NCI-H460 (cell line): ENCODE measurements around the gene KIF26B. TPM values are rescaled to one million over a fixed set of nuclear protein-coding genes. Genes with fewer than 3 reads are reported as not detected.

Experiments
- DNase-seq: peaks from one replicate; pipeline ENCODE4 v3.0.0-alpha.2; 2016; ENCODE audit warnings: low read depth; ENCODE audit errors: extremely low read depth
- total RNA-seq: library from RNA; depleted of rRNA; stranded (reverse); fragments of >200 nt; shearing (Covaris generic); gene quantifications from 2 replicates; pipeline ENCODE4 v1.2.3, GENCODE V29; 2014

KIF26B gene
- total RNA-seq, 1 experiment from 2014 or later, result 0.07 TPM

DNA sequence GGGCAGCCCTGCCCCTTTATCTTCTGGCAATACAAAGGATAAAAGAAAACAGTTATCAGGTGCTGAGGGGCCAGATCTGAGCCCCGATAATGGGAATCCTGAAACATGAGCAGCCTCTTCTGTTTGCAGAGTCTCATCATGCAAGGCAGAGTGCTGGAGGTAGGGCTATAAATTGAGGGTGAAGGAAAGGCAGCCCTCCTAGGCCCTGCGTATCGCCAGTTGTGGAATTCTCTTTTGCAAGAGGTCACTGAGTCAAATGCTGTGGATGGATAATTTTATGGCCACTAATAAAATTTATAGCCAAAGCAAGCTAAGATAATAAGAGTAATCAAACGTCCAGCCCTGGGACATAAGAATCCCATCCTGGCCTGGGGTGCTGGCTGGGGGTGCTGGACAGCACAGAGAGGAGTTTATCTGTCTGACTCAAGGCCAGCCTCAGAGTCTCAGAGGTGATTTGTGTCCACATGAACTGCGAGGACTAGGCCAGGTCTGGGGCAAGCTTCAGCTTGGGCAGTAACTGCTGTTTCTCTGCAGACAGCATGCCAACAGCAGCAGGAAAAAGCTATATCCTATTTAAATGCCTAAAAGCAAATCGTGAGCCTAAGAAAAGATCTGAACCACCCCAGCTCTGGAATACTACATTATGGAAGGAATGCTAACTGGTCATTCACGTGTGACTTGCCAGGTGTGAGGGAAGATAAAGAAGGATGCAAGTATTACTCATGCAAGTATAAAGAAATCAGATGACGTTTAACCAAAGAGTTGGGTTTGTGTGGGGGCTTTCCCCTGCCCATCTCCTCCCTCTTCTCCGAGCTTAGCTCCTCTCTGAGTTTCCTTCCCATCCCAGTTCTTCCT lies 254.8 kb downstream of the KIF26B start:
- DNase-seq, result no peak

DNA sequence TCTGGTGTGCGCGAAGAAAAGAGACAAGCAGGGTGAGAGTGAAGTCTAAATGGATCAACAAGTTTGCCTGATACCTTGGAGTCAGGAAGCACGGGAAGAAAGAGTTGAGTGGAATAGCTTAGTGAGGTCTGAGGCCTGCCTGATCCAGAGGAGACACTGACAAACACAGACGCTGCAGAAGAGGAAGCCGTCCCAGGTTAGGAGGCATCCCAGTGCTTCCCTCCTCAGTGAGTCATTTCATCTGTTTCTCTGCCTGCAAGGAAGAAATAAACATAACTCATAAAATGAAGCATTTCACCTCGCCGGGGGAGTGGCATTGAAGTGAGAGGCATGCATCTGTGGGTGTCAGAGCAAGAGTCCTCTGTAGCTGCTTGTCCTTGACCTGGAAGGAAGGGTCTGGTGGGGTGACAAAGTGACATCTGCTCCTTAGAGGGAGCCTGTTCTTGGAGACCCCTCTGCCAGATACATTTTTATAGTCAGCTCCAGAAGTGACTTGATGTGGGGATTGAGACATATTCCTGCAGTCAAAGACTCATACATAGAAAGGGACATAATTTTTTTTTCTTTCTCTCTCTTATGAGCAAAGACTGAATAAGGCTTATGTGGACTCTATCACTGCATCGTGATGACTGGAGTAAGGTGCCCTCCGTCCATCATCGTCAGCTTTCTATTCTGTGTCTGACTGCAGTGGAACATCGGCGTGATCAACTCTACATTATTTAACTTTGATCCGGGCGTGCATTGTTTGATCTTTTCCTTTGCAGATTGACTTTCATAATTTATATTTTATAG lies 256.7 kb downstream of the KIF26B start:
- no peak for DNase-seq

DNA sequence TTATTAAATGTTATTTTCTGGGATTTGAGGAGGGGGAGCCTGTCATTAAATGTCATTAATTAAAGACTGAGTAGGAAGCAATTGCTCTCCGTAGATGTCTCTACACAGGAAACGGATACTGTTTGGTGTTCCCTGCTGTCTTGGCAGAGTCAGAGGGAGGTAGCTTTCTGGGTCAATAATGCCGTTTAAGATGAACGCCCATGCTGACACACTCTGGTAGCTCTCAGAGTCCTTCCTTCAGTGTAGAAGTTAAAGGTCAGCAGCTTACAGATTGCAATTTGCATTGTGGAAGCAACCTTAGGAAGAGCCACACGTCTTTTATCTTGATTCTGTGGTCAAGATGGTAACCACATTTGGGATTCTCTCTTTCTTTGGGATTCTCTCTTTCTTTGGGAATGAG lies 257.5 kb downstream of the KIF26B start:
- no peak for DNase-seq

DNA sequence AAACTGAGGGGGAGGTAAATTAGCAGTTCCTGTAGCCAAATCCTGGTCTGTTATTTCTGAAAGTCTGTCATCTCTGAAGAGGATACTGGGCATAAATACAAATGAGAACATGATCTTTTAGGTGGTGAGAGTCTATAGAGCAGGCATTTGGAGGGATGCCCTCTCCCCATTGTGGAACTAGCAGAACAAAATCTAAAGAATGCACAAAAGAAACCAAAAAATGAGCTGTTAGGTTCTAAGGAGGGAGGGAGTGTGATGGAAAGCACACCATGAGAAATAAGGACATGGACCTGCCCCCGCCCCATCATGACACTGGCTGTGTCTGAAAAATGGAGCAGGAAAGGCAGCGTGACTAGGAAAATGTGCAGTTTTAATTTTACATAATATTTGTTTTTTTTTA lies 262.0 kb downstream of the KIF26B start:
- no peak for DNase-seq

DNA sequence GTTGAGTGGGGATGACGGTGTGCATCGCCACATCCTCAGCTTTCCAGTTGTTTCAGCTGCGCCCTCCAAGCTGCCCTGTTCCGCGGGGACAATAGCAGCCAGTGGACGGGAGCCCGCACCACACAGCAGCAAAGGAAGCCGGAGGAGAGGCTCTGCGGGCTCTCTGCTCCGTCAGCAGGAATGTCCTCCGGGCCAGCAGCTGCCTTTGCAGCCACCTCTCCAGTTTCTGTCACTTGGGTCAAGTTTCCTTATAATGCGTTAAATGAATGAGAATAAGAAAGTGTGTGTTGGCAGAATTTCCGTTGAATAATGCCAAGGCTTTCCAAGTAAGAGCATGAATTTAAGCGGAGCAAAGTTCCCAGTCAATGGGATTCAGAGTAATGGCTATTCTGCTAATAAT lies 263.3 kb downstream of the KIF26B start:
- no peak for DNase-seq

DNA sequence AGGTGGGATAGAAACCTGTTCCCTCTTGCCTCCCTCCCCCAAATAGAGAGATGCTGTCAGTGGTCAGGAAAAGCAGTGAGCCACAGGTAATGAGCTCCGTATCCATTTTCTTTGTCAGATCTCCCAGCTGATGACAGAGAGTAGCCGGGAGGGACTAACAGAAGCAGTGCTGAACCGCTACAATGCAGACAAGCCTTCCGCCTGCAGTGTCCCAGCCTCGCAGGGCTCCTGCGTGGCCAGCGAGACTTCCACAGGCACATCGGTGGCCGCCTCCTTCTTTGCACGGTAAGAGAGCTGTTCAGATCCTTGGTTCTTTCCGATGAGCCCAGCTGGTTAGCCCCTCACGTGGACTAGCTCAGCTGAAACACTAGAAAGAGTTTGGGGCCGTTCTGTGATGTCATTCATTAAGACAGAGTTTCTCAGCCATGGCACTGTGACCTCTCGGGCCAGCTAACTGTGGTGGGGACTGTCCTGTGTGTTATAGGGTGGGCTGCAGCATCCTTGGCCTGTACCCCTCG lies 264.7 kb downstream of the KIF26B start:
- no peak for DNase-seq

DNA sequence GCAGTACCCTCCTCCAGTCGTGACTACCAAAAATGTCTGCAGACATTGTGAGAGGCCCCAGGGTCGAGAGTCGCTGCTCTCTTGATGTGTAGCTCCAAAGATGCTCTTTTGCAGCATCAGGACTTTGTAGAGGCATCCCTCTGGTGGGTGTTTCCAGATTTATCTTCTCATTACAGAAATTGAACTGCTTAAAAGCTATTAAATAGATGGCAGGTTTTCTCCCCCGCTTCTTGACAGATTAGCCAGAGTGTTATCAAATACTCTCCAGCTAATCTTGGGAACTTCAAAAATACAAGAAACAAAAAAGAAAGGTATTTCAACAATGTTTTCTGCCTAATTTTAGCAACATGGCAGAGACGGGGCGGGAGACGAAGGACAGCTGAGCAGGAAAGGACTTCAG lies 265.2 kb downstream of the KIF26B start:
- DNase-seq, result no peak

DNA sequence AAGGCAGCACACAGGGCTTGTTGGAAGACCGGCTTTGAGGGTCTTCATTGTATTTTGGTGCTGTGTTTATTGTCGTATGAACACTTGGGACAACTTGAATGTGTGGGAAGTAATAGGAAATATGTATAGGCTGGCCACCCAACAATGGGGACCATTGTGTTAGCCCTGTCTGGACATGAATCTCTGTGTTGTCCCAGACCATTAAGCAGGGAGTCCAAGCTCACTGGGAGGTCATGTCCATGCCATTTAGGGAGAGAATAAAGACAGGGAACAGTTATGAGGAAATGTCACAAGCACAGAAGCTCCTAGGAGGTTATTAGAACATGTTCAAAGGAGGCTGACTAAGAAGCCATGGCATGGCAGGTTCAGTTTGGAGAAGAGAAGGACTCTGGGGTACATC lies 266.1 kb downstream of the KIF26B start:
- DNase-seq, result no peak

DNA sequence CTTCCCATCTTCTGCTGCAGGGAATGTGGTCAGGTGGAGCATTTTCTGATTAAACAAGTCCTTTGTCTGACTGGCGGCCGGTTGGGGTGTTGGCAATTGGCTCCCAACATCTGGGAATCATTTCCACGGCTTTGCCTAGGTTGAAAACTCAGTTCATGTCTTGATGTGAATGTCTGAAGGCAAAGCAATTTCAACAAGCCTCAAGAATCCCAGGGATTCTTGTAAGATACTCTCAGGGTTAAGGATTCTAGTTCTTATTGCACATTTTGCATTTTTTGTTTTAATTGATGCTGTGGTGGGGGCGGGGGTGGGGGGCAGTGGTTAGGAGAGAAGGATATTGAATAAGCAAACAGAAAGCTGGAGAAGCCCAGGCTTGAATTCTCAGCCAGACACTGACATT lies 273.9 kb downstream of the KIF26B start:
- DNase-seq, result no peak

DNA sequence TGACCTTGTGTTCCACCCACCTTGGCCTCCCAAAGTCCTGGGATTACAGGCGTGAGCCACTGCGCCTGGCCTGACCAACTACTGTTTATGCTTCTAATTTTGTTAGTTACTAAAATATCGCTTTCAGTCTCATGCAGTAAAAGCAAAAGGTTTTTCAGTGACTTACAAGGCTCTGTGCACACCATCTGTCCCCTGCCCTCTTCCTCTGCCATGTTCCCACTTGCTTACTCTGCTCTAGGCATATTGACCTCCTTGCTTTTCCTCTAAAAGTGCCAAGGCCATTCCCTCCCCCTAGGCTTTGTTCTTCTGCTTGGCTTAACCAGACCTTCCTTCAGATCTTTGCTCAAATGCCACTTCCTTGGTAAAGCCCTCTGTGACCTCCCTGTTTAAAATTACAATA lies 276.9 kb downstream of the KIF26B start:
- no peak for DNase-seq

DNA sequence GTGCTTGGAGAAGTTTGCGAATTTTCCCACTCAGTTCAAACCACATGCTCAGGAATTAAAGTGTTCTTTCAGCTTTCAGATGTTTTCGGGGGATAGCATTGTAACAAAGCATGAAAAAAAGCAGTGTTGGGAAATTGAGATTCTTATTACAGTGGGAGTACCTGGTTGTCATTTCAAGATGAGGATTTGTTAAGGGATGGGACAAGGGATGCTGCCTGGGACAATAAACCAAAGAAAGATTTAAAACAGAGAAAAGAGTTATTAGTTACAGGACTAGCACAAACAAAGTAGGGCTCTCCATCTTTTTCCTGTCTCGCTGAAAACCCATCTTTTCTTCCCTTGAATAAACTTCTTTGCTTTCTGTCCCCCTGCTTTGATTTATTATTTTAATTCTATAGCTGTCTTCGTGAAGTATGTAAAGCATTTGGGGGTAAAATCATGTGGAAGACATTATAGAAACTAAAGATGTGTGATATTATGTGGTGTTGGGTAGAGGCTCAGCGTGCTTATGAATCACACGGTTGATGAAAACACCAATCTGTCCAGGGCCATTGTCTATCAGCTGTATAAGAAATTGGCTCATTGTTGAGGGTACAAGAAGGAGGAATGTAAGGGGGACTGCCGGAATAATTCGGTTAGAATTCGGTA lies 277.6 kb downstream of the KIF26B start:
- DNase-seq, result no peak

DNA sequence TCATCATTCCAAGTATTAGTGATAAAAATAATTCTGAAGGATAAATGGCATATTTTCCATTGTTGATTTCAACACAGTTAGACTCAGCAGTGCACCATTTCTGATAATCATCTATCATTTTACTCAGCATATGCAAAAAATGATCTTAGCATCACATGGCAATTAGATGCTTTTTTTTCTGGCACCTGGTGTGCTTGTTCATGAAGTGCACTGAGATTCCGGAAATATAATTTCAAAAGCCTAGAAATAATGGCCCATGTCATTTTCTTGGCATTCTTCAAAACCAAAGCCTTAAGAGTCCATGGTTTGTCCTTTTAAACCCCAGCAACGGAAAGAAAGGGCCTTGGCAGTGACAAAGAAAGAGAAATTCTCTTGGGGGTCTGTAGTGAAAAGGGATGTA lies 278.8 kb downstream of the KIF26B start:
- DNase-seq, result no peak

DNA sequence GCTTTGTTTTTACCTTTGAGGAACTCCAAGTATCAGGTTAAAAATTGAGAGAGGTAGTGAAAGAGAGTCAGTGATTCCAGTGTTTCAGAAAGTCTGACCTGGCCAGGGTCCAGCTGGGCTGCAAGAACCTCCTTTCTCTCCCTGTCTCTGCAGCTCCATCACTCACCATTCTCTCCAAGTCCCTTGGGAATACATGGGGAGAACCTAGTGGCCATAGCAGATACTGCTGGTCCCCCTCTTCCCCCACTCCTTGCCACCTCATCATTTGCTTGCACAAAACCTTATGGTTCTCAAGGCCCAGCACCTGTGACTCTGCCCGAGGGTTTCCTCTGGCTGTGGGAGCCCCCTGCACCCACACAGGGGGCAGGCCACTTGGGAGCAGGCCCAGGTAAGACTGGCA lies 279.5 kb downstream of the KIF26B start:
- DNase-seq, result no peak

DNA sequence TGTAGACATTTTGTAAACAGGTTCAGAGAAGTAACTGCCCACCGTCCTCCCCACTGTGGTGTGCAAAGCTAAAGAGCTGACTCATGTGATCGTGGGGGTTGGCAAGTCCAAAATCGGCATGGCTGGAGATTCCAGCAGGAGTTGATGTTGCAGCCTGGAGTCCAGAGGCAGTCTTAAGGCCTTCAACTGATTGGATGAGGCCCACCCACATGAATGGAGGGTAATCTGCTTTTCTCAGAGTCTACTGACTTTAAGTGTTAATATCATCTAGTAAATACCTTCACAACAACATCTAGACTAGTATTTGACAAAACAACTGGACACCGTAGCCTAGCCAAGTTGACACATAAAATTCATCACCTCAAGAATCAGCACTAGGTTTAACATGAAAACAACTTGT lies 281.6 kb downstream of the KIF26B start:
- DNase-seq, result no peak

DNA sequence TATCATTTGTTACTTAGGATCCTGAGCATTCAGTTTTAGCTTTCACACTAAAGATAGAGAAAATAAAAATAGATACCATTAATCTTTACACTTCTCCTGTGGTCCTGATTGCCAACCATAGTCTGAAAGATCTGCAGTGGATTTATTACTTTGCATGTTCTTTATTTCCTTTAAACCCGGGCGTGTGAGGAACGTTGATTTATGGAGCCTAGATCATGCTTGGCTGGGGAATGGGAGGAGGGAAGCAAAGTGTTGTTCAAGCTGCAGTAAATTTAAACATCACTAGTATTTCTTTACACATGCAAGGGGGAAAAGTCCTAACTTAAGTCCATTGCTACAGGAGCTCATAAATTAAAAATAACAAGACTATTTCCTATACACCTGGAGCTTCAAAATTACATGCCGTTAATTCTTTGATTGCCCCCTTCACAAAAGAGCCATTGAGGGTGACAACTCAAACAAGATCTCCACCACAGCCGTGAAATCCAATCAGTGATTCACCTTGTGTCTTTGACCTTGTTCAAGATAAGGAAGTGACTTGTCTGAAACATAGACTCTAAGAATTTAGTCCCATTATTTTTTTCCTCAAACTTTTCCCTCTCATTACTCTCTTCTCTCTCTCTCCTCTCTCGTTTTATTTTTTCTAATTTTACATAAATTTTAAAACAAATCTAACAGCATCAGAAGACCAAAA lies 282.7 kb downstream of the KIF26B start:
- DNase-seq, result no peak

DNA sequence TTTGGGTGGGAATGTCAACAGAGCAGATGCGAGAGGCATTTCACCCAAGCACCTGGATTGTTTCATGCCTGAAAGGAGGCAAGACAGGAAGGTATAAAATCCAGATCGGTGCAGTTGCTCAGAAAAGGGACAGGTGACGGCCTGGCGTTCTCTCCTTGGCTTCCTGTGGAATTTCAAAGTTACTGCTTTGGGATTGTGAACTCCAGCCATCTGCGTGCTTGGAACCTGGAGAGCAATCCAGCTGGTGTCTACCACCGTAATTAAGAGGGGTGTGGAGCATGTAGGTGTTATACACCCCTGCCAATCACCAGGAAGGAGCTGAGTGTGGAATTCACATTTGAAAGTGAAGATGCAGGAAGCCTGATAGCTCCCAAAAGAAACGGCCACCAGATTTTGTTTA lies 286.1 kb downstream of the KIF26B start:
- no peak for DNase-seq

DNA sequence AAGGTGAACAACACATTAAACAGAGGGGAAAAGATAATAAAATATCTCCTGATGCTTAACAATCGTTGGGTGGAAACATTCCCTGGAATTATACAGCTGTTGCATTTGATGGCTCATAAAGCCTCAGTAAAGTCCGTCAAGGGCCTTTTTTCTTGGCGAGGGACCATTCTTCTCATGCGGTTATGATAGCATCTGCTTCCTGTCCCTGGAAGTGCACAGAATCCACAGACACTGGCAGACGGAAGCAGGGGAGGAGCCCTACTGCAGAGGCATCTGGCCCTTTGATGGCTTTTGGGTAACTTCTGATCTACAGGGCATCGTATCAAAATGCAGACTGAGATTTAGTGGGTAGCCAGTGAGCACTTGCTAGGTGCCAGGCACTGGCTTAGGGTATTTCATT lies 286.9 kb downstream of the KIF26B start:
- no peak for DNase-seq

DNA sequence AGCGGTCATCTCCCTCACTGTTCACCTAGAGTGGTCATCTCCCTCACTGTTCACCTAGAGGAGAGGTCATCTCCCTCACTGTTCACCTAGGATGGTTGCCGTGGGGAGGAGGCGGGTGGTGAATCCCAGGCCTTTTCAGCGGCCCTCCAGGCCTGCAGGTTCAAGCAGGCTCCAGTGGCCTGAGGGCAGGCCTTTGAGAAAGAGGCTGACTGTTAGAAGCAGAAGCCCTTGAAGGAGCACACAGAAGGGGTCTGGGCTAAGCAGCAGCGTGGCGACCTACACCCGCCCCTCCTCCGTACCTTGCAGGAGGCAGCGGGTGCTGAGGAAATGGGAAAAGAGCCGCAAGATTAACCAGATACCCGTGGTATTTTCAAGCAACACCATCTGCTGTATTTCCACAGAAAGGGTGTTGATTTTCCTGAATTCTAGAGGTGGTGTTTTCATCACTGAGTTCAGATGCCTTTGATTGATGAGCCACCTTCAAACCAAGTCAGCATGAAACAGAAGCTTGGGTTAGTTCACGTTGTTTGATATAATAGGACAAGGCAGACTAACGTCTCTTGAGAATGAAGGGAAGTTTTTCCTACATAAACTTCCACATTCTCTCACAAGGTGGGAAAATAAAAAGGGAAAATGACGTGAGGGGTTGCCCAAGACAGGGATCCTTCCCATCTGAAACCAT lies 289.5 kb downstream of the KIF26B start:
- no peak for DNase-seq

DNA sequence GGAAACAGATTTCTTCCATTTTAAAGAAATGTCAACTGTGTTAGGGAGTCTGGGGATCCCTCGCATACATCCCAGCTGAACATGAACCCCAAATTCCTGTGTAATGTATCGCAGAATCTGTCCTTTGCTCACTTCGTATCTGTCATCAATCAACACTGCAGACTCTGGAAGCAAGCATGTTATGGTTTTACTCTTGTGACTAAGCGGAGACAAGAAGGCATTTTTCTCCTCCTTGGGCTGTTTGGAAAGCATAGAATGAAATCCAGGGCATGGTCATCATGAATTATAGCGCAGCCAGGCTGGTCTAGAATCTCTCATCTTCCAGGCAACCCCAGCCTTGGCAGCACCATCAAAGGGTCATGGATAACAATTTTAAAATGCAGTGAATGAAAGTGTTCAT lies 290.2 kb downstream of the KIF26B start:
- no peak for DNase-seq

DNA sequence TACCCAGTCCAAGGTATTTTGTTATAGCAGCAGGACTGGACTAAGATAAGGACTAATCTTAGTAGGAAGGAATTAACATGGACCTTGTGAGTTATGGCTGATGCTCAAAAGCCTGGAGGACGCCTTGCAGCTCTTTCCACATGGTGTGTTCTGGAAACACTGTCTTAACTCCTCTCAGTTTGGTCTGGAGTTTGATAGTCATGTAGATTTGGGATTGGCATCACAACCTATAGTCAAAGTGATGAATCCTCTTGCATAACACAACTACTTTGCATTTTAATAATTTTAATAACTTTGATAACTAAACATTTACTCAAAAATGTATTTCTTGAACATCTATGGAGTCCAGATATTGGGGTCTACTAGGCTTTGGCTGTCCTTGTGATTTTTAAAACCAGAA lies 293.7 kb downstream of the KIF26B start:
- DNase-seq, result no peak
